ENCODE results near the gene SLC17A9. TPM values are rescaled to one million over a fixed set of nuclear protein-coding genes. Genes with fewer than 3 reads are reported as not detected.
"Not testable (repeated sequence)": the region's sequence is repeated elsewhere in the genome, so short reads cannot be mapped to it uniquely, and the experiment has no call there.

SLC17A9 gene
- total and polyA plus RNA-seq, 4 donors = 2.4 to 17.3 (median 9.6) TPM

DNA sequence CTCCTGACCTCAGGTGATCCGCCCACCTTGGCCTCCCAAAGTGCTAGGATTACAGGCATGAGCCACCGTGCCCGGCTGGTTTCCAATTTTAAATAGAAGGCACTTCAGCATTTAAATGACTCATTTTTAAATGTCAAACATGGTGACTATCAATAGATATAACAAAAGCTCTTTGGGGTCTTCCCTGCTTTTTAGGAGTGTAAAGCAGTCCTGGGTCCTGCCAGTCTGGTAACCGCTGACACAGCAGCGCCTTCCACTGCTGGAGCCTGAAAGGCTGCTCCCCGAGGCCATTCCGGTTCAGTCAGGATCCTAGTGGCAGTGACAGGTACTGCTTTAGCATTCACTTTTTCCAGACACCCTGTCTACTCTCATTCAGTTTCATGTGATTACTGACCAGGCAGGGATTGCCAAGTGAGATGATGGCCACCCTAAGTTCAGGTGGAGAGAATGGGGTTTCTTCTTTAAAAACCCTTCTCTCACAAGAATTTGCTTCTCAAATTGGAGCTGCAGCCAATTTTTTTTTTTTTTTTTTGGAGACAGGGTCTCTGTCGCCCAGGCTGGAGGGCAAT is 31.3 kb upstream of the SLC17A9 start:
- Histone ChIP-seq H3K4me1 (ENCODE audit: control insufficient read depth in 5 of 5, insufficient read depth in 5 of 5, low read length in 5 of 5) (peaks cover 13 to 42% (median 33%) of the 10 kb centered on the region in 5 donors), H3K36me3 (ENCODE audit: control insufficient read depth in 4 of 4, insufficient read depth in 4 of 4, low read length in 4 of 4) (no peaks in the 10 kb centered on the region), H3K27me3 (ENCODE audit: control insufficient read depth in 3 of 3, insufficient read depth in 3 of 3, low read length in 2 of 3) (no peaks in the 10 kb centered on the region), H3K9ac (ENCODE audit: insufficient read depth in 1 of 2, low read length in 2 of 2) (no peak overlapping the region), H3K9me3 (ENCODE audit: control insufficient read depth in 4 of 4, insufficient read depth in 3 of 4, low read length in 3 of 4) (peaks cover 0 to 1% (median 0%) of the 10 kb centered on the region in 4 donors), H3K4me3 (no peak overlapping the region), H3K27ac (ENCODE audit: low read depth in 1 of 2, low read length in 1 of 2) (peak overlapping the region in 1 of 2 donors; percentile 14)
- 49 to 50% methylated on average over 8 of the region's 8 CpGs for WGBS, 2 donors
- DNase-seq (peak; percentile 52 to 63 (median 55)), ATAC-seq (ENCODE audit: insufficient read depth, low FRiP score) (no peak)
- TF ChIP-seq, protein P1, sequence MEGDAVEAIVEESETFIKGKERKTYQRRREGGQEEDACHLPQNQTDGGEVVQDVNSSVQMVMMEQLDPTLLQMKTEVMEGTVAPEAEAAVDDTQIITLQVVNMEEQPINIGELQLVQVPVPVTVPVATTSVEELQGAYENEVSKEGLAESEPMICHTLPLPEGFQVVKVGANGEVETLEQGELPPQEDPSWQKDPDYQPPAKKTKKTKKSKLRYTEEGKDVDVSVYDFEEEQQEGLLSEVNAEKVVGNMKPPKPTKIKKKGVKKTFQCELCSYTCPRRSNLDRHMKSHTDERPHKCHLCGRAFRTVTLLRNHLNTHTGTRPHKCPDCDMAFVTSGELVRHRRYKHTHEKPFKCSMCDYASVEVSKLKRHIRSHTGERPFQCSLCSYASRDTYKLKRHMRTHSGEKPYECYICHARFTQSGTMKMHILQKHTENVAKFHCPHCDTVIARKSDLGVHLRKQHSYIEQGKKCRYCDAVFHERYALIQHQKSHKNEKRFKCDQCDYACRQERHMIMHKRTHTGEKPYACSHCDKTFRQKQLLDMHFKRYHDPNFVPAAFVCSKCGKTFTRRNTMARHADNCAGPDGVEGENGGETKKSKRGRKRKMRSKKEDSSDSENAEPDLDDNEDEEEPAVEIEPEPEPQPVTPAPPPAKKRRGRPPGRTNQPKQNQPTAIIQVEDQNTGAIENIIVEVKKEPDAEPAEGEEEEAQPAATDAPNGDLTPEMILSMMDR (IDR thresholded peaks at IDR 0.05; ENCODE audit: control extremely low read depth, extremely low read depth) = no peak

DNA sequence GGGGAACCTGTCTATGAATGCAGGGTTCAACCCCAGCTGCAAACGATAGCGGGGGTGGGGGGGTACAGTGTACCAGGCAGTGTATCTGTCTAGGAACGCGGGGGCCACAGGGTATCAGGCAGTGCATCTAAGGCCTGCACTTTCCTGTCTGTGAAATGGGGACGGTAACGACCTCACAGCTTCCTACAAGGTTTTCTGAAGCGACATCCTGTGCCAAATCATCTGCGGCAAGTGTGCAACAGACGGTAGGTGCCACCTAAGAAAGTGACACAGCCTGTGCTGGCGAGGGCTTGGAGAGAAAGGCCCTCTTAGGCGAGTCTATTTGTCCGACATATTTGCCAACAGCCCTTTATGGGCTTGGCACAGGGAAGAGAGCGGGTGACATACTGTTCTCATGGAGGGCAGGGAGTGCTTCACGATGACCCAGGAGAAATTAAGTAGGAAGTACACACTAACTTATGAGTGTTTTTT is 30.0 kb upstream of the SLC17A9 start:
- ATAC-seq (ENCODE audit: insufficient read depth, low FRiP score) = no peak
- Histone ChIP-seq H3K36me3 (ENCODE audit: control insufficient read depth in 4 of 4, insufficient read depth in 4 of 4, low read length in 4 of 4) (no peaks in the 10 kb centered on the region), H3K9ac (ENCODE audit: insufficient read depth in 1 of 2, low read length in 2 of 2) (no peak overlapping the region), H3K4me3 (no peak overlapping the region), H3K27ac (ENCODE audit: low read depth in 1 of 2, low read length in 1 of 2) (peak overlapping the region in 1 of 2 donors; percentile 60), H3K9me3 (ENCODE audit: control insufficient read depth in 4 of 4, insufficient read depth in 3 of 4, low read length in 3 of 4) (peaks cover 0 to 1% (median 0%) of the 10 kb centered on the region in 4 donors), H3K27me3 (ENCODE audit: control insufficient read depth in 3 of 3, insufficient read depth in 3 of 3, low read length in 2 of 3) (no peaks in the 10 kb centered on the region), H3K4me1 (ENCODE audit: control insufficient read depth in 5 of 5, insufficient read depth in 5 of 5, low read length in 5 of 5) (peaks cover 15 to 41% (median 36%) of the 10 kb centered on the region in 5 donors)
- DNase-seq = no peak
- TF ChIP-seq, protein P1 (IDR thresholded peaks at IDR 0.05; ENCODE audit: control extremely low read depth, extremely low read depth) = no peak
- WGBS, 2 donors = 66 to 72% methylated on average over 14 of the region's 14 CpGs

DNA sequence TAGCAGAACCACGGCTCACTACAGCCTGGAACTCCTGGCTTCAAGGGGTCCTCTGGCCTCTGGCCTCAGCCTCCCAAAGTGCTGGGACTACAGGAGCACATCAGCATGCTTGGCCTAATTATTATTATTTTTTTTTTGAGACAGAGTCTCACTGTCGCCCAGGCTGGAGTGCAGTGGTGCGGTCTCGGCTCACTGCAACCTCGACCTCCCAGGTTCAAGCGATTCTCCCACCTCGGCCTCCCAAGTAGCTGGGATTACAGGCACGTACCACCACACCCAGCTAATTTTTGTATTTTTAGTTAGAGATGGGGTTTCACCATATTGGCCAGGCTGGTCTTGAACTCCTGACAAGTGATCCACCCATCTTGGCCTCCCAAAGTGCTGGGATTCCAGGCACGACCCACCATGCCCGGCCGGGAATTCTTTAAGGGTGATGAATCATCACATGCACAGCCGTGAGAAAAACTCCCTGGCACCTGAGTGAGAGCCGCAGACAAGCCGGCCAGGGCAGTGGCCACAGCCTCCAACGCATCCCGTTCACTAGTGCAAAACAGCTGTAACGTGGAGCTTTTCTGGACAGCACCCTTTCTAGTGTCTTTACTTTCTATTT is 29.3 kb upstream of the SLC17A9 start:
- not testable (repeated sequence) for H3K4me3 ChIP-seq

DNA sequence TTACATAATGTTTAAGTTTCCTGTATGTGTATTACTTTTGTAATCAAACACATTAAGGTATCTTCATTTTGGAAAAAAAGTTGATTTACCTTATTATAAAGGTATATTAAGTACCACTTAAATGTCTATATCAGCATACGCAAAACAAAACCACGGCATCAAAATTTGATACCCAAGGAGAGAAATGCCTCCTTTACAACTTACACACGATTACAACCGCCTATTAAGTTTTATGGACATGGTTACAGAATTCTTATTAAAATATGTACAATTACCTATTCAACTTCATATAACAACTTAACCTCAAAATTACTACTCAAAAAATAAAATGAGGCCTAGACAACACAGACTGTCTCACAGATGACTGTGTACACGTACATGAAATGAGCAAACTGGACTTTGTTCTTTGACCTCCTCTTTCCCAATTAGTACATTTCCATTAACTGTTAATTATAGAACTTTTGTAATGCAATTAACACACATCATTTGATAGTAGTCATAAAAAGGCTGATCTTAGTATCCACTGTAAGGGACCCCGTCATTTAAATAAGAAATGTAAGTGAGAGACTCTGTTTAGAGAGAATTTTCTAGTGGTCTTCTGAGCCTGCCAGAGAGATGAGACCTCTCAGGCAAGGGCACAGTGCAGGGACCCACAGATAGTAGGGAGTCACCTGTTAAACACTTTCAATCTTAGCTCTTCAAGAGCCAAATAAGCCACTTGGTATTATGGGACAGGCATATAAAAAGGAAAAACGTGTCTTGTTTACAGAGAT is 28.7 kb upstream of the SLC17A9 start:
- no peak overlapping the region for H3K4me3 ChIP-seq

More for the DNA sequence above, 29.3 kb upstream of the SLC17A9 start:
- not testable (repeated sequence) for ATAC-seq (ENCODE audit: insufficient read depth, low FRiP score); H3K9ac ChIP-seq (ENCODE audit: insufficient read depth in 1 of 2, low read length in 2 of 2); H3K9me3 ChIP-seq (ENCODE audit: control insufficient read depth in 4 of 4, insufficient read depth in 3 of 4, low read length in 3 of 4); H3K27me3 ChIP-seq (ENCODE audit: control insufficient read depth in 3 of 3, insufficient read depth in 3 of 3, low read length in 2 of 3); DNase-seq; H3K36me3 ChIP-seq (ENCODE audit: control insufficient read depth in 4 of 4, insufficient read depth in 4 of 4, low read length in 4 of 4)
- Histone ChIP-seq H3K4me1 (ENCODE audit: control insufficient read depth in 5 of 5, insufficient read depth in 5 of 5, low read length in 5 of 5) (peaks cover 22 to 48% (median 36%) of the 10 kb centered on the region in 5 donors), H3K27ac (ENCODE audit: low read depth in 1 of 2, low read length in 1 of 2) (peak overlapping the region in 1 of 2 donors; percentile 33)
- WGBS, 2 donors = 61 to 80% methylated on average over 17 of the region's 17 CpGs

More for the DNA sequence above, 28.7 kb upstream of the SLC17A9 start:
- no peaks in the 10 kb centered on the region for H3K27me3 ChIP-seq (ENCODE audit: control insufficient read depth in 3 of 3, insufficient read depth in 3 of 3, low read length in 2 of 3)
- no peak for DNase-seq
- H3K4me1 ChIP-seq (ENCODE audit: control insufficient read depth in 5 of 5, insufficient read depth in 5 of 5, low read length in 5 of 5) = peaks cover 23 to 55% (median 36%) of the 10 kb centered on the region in 5 donors
- WGBS, 2 donors = 53 to 67% methylated on average over 7 of the region's 7 CpGs
- peaks cover 0 to 1% (median 0%) of the 10 kb centered on the region in 4 donors for H3K9me3 ChIP-seq (ENCODE audit: control insufficient read depth in 4 of 4, insufficient read depth in 3 of 4, low read length in 3 of 4)
- H3K27ac ChIP-seq (ENCODE audit: low read depth in 1 of 2, low read length in 1 of 2) = peak overlapping the region in 1 of 2 donors; percentile 26
- no peaks in the 10 kb centered on the region for H3K36me3 ChIP-seq (ENCODE audit: control insufficient read depth in 4 of 4, insufficient read depth in 4 of 4, low read length in 4 of 4)
- H3K9ac ChIP-seq (ENCODE audit: insufficient read depth in 1 of 2, low read length in 2 of 2) = peak overlapping the region in 1 of 2 donors; percentile 58
- no peak for ATAC-seq (ENCODE audit: insufficient read depth, low FRiP score)
- TF ChIP-seq, protein P1 (IDR thresholded peaks at IDR 0.05; ENCODE audit: control extremely low read depth, extremely low read depth) = no peak
